H1 (cell line): ENCODE results near the gene PPWD1.

Experiments
- BACH1 ChIP-seq: IDR thresholded peaks from 2 replicates; pipeline ENCODE4 v1.6.1; 2012; ENCODE audit warnings: low read length, improper control_type of control experiment
- BRCA1 ChIP-seq: IDR thresholded peaks from 2 replicates; pipeline ENCODE4 v1.6.1; 2012; ENCODE audit warnings: low read depth, low read length, improper control_type of control experiment
- CHD2 ChIP-seq: IDR thresholded peaks from 2 replicates; pipeline ENCODE4 v1.6.1; 2012; ENCODE audit warnings: low read length, improper control_type of control experiment
- EP300 ChIP-seq, 2 experiments: IDR thresholded peaks; 1 replicate in 1 of 2; 2 replicates in 1 of 2; pipeline ENCODE4 v1.6.1; 2011 to 2012; ENCODE audit warnings: low read depth in 2 of 2, low read length in 2 of 2, mild to moderate bottlenecking in 2 of 2, borderline replicate concordance in 1 of 2, inconsistent platforms in 1 of 2, moderate library complexity in 1 of 2
- EZH2 ChIP-seq: fragments of 200-600 bp; sonication (generic); IDR thresholded peaks from 2 replicates; pipeline ENCODE4 v1.7.1; 2012; ENCODE audit warnings: low read depth, mild to moderate bottlenecking, moderate library complexity, low read length, inconsistent platforms; ENCODE audit not compliant: severe bottlenecking
- JUND ChIP-seq: IDR thresholded peaks from 2 replicates; pipeline ENCODE4 v1.6.1; 2011; ENCODE audit warnings: mild to moderate bottlenecking, improper control_type of control experiment, low read length
- POLR2A ChIP-seq, 2 experiments: IDR thresholded peaks; 1 replicate in 1 of 2; 2 replicates in 1 of 2; pipeline ENCODE4 v1.6.1; 2011; ENCODE audit warnings: low read depth in 2 of 2, low read length in 2 of 2, mild to moderate bottlenecking in 2 of 2; ENCODE audit errors: control extremely low read depth in 1 of 2
- RBBP5 ChIP-seq: IDR thresholded peaks from 2 replicates; pipeline ENCODE4 v1.7.1; 2012; ENCODE audit warnings: low read depth, mild to moderate bottlenecking, inconsistent platforms, low read length, moderate library complexity, borderline replicate concordance
- RFX5 ChIP-seq: IDR thresholded peaks from 2 replicates; pipeline ENCODE4 v1.6.1; 2011; ENCODE audit warnings: low read depth, low read length, improper control_type of control experiment, borderline replicate concordance
- SP4 ChIP-seq: IDR thresholded peaks from 2 replicates; pipeline ENCODE4 v1.6.1; 2012; ENCODE audit warnings: low read length, inconsistent platforms
- TCF12 ChIP-seq: IDR thresholded peaks from 2 replicates; pipeline ENCODE4 v1.6.1; 2011; ENCODE audit warnings: low read depth, mild to moderate bottlenecking, low read length
- USF2 ChIP-seq: IDR thresholded peaks from 2 replicates; pipeline ENCODE4 v1.6.1; 2011; ENCODE audit warnings: low read length, improper control_type of control experiment
- TF ChIP-seq, protein P1 (sequence below), 3 experiments: IDR thresholded peaks; 1 replicate in 2 of 3; 2 replicates in 1 of 3; pipeline versions ENCODE4 v1.5.1 to v1.6.1; 2011; ENCODE audit warnings: low read length in 3 of 3, mild to moderate bottlenecking in 3 of 3, inconsistent platforms in 2 of 3, low read depth in 1 of 3, moderate library complexity in 1 of 3; ENCODE audit not compliant: insufficient read depth in 1 of 3; ENCODE audit errors: control extremely low read depth in 1 of 3

- TF ChIP-seq BRCA1: no peak
- TF ChIP-seq RBBP5: no peak
- TF ChIP-seq TCF12: no peak
- TF ChIP-seq RFX5: no peak
- TF ChIP-seq, protein P1, sequence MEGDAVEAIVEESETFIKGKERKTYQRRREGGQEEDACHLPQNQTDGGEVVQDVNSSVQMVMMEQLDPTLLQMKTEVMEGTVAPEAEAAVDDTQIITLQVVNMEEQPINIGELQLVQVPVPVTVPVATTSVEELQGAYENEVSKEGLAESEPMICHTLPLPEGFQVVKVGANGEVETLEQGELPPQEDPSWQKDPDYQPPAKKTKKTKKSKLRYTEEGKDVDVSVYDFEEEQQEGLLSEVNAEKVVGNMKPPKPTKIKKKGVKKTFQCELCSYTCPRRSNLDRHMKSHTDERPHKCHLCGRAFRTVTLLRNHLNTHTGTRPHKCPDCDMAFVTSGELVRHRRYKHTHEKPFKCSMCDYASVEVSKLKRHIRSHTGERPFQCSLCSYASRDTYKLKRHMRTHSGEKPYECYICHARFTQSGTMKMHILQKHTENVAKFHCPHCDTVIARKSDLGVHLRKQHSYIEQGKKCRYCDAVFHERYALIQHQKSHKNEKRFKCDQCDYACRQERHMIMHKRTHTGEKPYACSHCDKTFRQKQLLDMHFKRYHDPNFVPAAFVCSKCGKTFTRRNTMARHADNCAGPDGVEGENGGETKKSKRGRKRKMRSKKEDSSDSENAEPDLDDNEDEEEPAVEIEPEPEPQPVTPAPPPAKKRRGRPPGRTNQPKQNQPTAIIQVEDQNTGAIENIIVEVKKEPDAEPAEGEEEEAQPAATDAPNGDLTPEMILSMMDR (IDR thresholded peaks at IDR 0.05; ENCODE audit: control extremely low read depth in 1 of 3, insufficient read depth in 1 of 3, low read depth in 1 of 3, low read length in 3 of 3): no peak
- TF ChIP-seq USF2: no peak
- no peak for TF ChIP-seq EZH2
- no peak for TF ChIP-seq SP4
- TF ChIP-seq BACH1: no peak
- TF ChIP-seq POLR2A (IDR thresholded peaks at IDR 0.05; ENCODE audit: control extremely low read depth in 1 of 2, low read depth in 2 of 2, low read length in 2 of 2): no peak
- no peak for TF ChIP-seq JUND
- no peak for TF ChIP-seq EP300 (IDR thresholded peaks at IDR 0.05; ENCODE audit: borderline replicate concordance in 1 of 2, low read depth in 2 of 2, low read length in 2 of 2)
- TF ChIP-seq CHD2: no peak
Observed at GRCh38 chr5:65535529-65535987, 27.5 kb upstream of the PPWD1 start.
